H1 (cell line): ENCODE data around the gene EIF4A2. TPM values are rescaled to one million over a fixed set of nuclear protein-coding genes. Genes with fewer than 3 reads are reported as not detected.

Experiments
- EGR1 ChIP-seq: IDR thresholded peaks from 2 replicates; pipeline ENCODE4 v1.6.1; 2011; ENCODE audit warnings: low read depth, low read length, borderline replicate concordance
- KDM4A ChIP-seq: IDR thresholded peaks from one replicate; pipeline ENCODE4 v1.7.1; 2012; ENCODE audit warnings: low read depth, mild to moderate bottlenecking, moderate library complexity, low read length, inconsistent platforms; ENCODE audit not compliant: severe bottlenecking
- KDM5A ChIP-seq: fragments of 200-600 bp; IDR thresholded peaks from 2 replicates; pipeline ENCODE4 v1.7.1; 2012; ENCODE audit warnings: mild to moderate bottlenecking, low read length, inconsistent platforms, mixed read lengths
- MAFK ChIP-seq: IDR thresholded peaks from 2 replicates; pipeline ENCODE4 v1.6.1; 2012; ENCODE audit warnings: low read depth, mild to moderate bottlenecking, improper control_type of control experiment, low read length
- NANOG ChIP-seq: IDR thresholded peaks from 2 replicates; pipeline ENCODE4 v1.6.1; 2011; ENCODE audit warnings: low read length, low read depth, mild to moderate bottlenecking, inconsistent platforms; ENCODE audit not compliant: insufficient read depth, poor library complexity, severe bottlenecking
- NRF1 ChIP-seq: IDR thresholded peaks from 2 replicates; pipeline ENCODE4 v1.6.1; 2011; ENCODE audit warnings: mild to moderate bottlenecking, low read depth, low read length, improper control_type of control experiment
- POU5F1 ChIP-seq: IDR thresholded peaks from 2 replicates; pipeline ENCODE4 v1.6.1; 2011; ENCODE audit warnings: low read depth, mild to moderate bottlenecking, low read length, moderate library complexity
- RNF2 ChIP-seq: fragments of 200-900, 300-1000 bp; sonication (generic); IDR thresholded peaks from 2 replicates; pipeline ENCODE4 v1.7.1; 2016; ENCODE audit warnings: borderline replicate concordance, low read depth, mild to moderate bottlenecking, antibody characterized with exemption, low read length; ENCODE audit not compliant: poor library complexity, severe bottlenecking; ENCODE audit errors: missing control alignments
- SUZ12 ChIP-seq: fragments of 200-600 bp; sonication (generic); IDR thresholded peaks from 2 replicates; pipeline ENCODE4 v1.6.1; 2012; ENCODE audit warnings: mild to moderate bottlenecking, inconsistent platforms, low read length, moderate library complexity, mixed read lengths
- TAF1 ChIP-seq: IDR thresholded peaks from 2 replicates; pipeline ENCODE4 v1.6.1; 2011; ENCODE audit warnings: mild to moderate bottlenecking, low read depth, low read length
- polyA plus RNA-seq, 7 experiments: library from polyadenylated mRNA; depleted of rRNA in 3 of 7; stranded (reverse) in 5 of 7; unstranded in 2 of 7; fragments of >200 nt in 5 of 7; fragments of 200-250 nt in 2 of 7; gene quantifications; 1 replicate in 5 of 7; 2 replicates in 1 of 7; 4 replicates in 1 of 7; pipeline versions ENCODE4 v1.2.1 to v1.2.3, GENCODE V29; 2011 to 2013; ENCODE audit warnings: missing spikeins in 2 of 7, mixed read lengths in 2 of 7
- total RNA-seq: library from RNA; stranded (reverse); fragmentation: NEBNext Ultra II Directional; extraction: Animal tissue kit (Norgen Biotek cat#: 25700); gene quantifications from 2 replicates; pipeline ENCODE4 v1.2.1, GENCODE V29; 2021
- TF ChIP-seq, protein P1 (sequence below): fragments of 300-600 bp; sonication (generic); IDR thresholded peaks from 2 replicates; pipeline ENCODE4 v1.7.1; 2012; ENCODE audit warnings: low read length, moderate library complexity, mild to moderate bottlenecking, inconsistent platforms; ENCODE audit not compliant: insufficient replicate concordance

Gene EIF4A2
- total and polyA plus RNA-seq, 2 of the 8 experiments (the other 6 are each of a cell fraction or from before 2014, with no cell fraction given), result 527 to 604 TPM

DNA sequence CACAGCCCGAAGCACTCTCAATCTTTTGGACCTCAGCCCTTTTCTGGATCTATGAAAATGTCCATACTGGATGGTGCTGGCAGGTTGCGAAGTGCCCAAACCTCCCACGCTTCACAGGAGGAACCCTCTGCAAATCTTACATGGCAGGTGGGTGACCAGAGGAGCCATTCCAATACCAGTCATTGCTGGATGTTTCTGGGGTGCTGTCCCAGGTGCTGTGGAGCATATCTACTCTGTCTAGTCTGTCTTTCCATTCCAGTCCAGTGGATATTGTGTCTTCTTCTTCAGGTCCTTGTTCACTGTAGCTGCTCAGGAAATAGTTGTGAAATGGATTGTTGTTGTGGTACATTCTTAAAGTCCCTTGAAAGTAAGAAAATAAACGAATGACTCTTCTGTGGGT is 48.4 kb downstream of the EIF4A2 start (continued):
- TF ChIP-seq, protein P1, sequence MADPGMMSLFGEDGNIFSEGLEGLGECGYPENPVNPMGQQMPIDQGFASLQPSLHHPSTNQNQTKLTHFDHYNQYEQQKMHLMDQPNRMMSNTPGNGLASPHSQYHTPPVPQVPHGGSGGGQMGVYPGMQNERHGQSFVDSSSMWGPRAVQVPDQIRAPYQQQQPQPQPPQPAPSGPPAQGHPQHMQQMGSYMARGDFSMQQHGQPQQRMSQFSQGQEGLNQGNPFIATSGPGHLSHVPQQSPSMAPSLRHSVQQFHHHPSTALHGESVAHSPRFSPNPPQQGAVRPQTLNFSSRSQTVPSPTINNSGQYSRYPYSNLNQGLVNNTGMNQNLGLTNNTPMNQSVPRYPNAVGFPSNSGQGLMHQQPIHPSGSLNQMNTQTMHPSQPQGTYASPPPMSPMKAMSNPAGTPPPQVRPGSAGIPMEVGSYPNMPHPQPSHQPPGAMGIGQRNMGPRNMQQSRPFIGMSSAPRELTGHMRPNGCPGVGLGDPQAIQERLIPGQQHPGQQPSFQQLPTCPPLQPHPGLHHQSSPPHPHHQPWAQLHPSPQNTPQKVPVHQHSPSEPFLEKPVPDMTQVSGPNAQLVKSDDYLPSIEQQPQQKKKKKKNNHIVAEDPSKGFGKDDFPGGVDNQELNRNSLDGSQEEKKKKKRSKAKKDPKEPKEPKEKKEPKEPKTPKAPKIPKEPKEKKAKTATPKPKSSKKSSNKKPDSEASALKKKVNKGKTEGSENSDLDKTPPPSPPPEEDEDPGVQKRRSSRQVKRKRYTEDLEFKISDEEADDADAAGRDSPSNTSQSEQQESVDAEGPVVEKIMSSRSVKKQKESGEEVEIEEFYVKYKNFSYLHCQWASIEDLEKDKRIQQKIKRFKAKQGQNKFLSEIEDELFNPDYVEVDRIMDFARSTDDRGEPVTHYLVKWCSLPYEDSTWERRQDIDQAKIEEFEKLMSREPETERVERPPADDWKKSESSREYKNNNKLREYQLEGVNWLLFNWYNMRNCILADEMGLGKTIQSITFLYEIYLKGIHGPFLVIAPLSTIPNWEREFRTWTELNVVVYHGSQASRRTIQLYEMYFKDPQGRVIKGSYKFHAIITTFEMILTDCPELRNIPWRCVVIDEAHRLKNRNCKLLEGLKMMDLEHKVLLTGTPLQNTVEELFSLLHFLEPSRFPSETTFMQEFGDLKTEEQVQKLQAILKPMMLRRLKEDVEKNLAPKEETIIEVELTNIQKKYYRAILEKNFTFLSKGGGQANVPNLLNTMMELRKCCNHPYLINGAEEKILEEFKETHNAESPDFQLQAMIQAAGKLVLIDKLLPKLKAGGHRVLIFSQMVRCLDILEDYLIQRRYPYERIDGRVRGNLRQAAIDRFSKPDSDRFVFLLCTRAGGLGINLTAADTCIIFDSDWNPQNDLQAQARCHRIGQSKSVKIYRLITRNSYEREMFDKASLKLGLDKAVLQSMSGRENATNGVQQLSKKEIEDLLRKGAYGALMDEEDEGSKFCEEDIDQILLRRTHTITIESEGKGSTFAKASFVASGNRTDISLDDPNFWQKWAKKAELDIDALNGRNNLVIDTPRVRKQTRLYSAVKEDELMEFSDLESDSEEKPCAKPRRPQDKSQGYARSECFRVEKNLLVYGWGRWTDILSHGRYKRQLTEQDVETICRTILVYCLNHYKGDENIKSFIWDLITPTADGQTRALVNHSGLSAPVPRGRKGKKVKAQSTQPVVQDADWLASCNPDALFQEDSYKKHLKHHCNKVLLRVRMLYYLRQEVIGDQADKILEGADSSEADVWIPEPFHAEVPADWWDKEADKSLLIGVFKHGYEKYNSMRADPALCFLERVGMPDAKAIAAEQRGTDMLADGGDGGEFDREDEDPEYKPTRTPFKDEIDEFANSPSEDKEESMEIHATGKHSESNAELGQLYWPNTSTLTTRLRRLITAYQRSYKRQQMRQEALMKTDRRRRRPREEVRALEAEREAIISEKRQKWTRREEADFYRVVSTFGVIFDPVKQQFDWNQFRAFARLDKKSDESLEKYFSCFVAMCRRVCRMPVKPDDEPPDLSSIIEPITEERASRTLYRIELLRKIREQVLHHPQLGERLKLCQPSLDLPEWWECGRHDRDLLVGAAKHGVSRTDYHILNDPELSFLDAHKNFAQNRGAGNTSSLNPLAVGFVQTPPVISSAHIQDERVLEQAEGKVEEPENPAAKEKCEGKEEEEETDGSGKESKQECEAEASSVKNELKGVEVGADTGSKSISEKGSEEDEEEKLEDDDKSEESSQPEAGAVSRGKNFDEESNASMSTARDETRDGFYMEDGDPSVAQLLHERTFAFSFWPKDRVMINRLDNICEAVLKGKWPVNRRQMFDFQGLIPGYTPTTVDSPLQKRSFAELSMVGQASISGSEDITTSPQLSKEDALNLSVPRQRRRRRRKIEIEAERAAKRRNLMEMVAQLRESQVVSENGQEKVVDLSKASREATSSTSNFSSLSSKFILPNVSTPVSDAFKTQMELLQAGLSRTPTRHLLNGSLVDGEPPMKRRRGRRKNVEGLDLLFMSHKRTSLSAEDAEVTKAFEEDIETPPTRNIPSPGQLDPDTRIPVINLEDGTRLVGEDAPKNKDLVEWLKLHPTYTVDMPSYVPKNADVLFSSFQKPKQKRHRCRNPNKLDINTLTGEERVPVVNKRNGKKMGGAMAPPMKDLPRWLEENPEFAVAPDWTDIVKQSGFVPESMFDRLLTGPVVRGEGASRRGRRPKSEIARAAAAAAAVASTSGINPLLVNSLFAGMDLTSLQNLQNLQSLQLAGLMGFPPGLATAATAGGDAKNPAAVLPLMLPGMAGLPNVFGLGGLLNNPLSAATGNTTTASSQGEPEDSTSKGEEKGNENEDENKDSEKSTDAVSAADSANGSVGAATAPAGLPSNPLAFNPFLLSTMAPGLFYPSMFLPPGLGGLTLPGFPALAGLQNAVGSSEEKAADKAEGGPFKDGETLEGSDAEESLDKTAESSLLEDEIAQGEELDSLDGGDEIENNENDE, result no peak
- TF ChIP-seq MAFK (no peak), EGR1 (no peak), RNF2 (no peak), SUZ12 (no peak), NANOG (no peak), NRF1 (no peak), TAF1 (no peak), KDM4A (no peak), POU5F1 (no peak), KDM5A (no peak)
